Stimulated activated effector memory CD8-positive, alpha-beta T cell treated with anti-CD3 and anti-CD28 coated beads, Interleukin-12 subunit alpha, Interleukin-12 subunit beta, amount 100 ng/mL, for 72 hours (primary cell): Measurements from ENCODE around the gene ALDH2.
A peak's percentile ranks its signal among the peaks of the same experiment; 100 is the strongest.

Source experiments
- ATAC-seq: fragments of 150-1000 bp; cut with Tn5 transposase; 2 replicates; pipeline ENCODE4 v1.10.0; 2021
- DNase-seq, 2 donors: peaks; one replicate each; pipeline ENCODE4 v3.0.0; 2021 to 2022; ENCODE audit warnings: low spot score in 2 of 2
- H3K27ac Mint-ChIP-seq: one replicate; pipeline ENCODE4 v1.8.0; 2022; ENCODE audit warnings: mild to moderate bottlenecking, mixed read lengths
- H3K36me3 Mint-ChIP-seq: one replicate; pipeline ENCODE4 v1.8.0; 2022; ENCODE audit warnings: mild to moderate bottlenecking, mixed read lengths
- H3K4me1 Mint-ChIP-seq: one replicate; pipeline ENCODE4 v1.8.0; 2022; ENCODE audit warnings: mixed read lengths
- H3K4me3 Mint-ChIP-seq: one replicate; pipeline ENCODE4 v1.8.0; 2022; ENCODE audit warnings: mild to moderate bottlenecking, mixed read lengths
- H3K9me3 Mint-ChIP-seq: one replicate; pipeline ENCODE4 v1.8.0; 2022; ENCODE audit warnings: mixed read lengths

The ALDH2 gene

GRCh38 chr12:111769599-111769998, 2.9 kb downstream of the ALDH2 start:
- Mint-ChIP-seq H3K4me3 (no peak overlapping the region), H3K36me3 (no peaks in the 10 kb centered on the region), H3K9me3 (no peaks in the 10 kb centered on the region), H3K27ac (no peak overlapping the region), H3K4me1 (peaks cover 17% of the 10 kb centered on the region)
- DNase-seq (no peak), ATAC-seq (no peak)

DNA sequence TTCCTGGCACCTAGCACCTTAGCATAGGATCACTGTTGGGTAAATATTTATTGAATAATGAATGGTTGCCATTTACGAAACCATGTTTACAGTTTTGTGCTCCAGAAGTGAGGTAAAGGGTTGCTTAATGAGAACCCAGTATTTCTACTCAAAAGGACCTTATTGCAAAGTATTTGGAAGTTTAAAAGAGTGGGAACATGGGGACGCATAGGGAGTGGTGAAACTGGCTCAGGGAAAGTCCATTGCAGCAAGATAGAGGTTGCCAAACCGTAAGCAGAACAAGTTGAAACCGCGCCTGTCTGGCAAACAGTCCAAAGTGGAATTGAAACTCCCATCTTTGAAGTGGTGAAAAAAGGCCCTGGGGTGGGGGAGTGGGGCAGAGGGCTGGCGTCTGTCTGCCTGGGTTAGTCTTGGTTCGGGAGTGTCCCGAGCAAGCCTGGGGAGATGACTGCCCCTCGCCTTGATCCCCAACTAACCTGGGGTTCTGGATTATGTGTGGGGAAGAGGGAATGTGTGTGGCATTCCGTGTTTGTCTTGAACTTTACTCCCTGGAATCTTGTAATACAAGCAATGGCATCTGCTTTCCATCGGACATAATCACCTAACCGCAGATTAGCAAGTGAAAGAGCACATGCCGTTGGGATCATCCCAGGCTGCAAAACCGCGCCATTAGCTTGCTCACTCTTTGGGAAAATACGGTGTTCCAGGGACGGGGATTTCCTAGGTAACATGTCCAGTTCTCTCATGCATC, 7.2 kb downstream of the ALDH2 start:
- ATAC-seq = no peak
- Mint-ChIP-seq H3K27ac (peak overlapping the region; percentile 78), H3K9me3 (no peaks in the 10 kb centered on the region), H3K4me1 (no peaks in the 10 kb centered on the region), H3K4me3 (no peak overlapping the region), H3K36me3 (no peaks in the 10 kb centered on the region)
- DNase-seq = no peak

GRCh38 chr12:111775205-111776193, 8.8 kb downstream of the ALDH2 start:
- H3K9me3 Mint-ChIP-seq = no peaks in the 10 kb centered on the region
- H3K4me1 Mint-ChIP-seq = no peaks in the 10 kb centered on the region
- H3K36me3 Mint-ChIP-seq = no peaks in the 10 kb centered on the region
- DNase-seq = no peak
- H3K4me3 Mint-ChIP-seq = no peak overlapping the region
- peak overlapping the region; percentile 78 for H3K27ac Mint-ChIP-seq
- ATAC-seq = no peak

DNA sequence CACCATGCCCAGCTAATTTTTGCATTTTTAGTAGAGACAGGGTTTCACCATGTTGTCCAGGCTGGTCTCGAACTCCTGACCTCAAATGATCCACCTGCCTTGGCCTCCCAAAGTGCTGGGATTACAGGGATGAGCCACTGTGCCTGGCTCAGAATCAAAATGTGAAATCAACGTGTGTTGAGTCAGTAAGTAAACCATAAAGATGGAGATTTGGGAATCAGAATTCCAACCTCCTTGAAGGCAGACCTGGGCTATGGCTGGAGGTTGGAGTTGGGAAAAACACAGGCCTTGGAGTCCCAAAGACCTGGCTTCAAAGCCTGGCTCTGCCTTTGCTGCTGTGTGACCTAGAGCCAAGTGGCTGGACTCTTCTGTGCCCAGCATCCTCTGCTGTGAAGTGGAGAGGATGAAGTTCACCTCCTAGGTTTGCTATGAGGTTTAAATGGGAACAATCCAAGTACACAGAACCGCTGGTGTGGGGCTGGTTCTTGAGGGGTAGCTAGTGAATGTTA, 10.2 kb downstream of the ALDH2 start:
- DNase-seq (no peak), ATAC-seq (no peak)
- Mint-ChIP-seq H3K9me3 (no peaks in the 10 kb centered on the region), H3K36me3 (no peaks in the 10 kb centered on the region), H3K27ac (no peak overlapping the region), H3K4me3 (no peak overlapping the region), H3K4me1 (no peaks in the 10 kb centered on the region)

DNA sequence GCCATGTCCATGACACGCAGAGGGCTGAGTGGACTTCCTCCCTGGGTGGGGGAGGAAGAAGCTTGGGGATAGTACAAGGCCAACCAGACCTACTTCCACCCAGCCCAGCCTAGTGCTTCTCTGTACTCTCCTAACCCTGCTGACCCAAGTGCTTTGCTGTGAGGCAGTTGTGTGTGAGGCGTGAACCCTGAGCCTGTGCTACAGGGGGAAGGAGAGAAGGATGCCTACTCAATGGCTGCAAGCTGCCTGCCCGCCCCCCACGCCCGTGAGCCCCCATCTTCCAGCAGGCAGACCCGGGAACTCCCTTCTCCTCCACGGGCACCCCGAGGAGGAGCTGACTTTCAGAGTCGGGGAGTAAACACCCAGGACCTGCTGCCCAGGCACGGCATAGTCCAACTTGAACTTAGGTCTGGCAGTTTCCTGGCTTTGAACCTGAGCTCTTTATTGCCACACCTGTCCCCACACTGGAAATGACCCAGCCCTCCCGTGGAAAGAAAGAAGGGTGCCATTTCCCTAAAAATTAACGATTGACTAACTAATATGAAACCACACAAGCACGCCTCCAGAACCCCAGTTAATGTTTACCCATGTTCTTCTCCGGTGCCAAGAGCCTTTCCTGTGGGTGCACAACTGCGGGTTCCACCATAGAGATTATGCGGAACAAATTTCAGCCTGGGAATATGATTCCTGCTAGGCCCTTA, 10.8 kb downstream of the ALDH2 start:
- Mint-ChIP-seq H3K27ac (no peak overlapping the region), H3K4me3 (no peak overlapping the region), H3K4me1 (no peaks in the 10 kb centered on the region), H3K9me3 (no peaks in the 10 kb centered on the region), H3K36me3 (no peaks in the 10 kb centered on the region)
- DNase-seq (no peak), ATAC-seq (peak; percentile 35)

GRCh38 chr12:111780166-111780565, 13.4 kb downstream of the ALDH2 start:
- Mint-ChIP-seq H3K9me3 (no peaks in the 10 kb centered on the region), H3K36me3 (no peaks in the 10 kb centered on the region), H3K27ac (no peak overlapping the region), H3K4me1 (no peaks in the 10 kb centered on the region), H3K4me3 (no peak overlapping the region)
- ATAC-seq (no peak), DNase-seq (no peak)

DNA sequence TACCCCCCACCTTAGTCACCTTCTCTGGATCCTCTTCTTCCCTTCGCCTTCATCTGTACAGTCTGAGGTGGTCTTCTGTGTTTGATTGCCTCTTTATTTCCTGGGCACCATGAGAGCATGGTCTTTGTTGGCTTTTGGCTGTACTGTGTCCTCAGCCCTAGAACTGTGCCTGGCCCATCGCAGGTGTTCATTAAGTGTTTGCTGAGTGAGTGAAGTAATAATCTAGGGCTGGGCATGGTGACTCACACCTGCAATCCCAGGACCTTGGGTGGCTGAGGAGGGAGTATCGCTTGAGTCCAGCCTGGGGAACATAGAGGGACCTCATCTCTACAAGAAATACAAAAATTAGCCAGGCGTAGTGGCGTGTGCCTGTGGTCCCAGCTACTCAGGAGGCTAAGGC, 13.9 kb downstream of the ALDH2 start:
- ATAC-seq = no peak
- no peak for DNase-seq
- Mint-ChIP-seq H3K36me3 (no peaks in the 10 kb centered on the region), H3K4me1 (no peaks in the 10 kb centered on the region), H3K9me3 (no peaks in the 10 kb centered on the region), H3K4me3 (no peak overlapping the region), H3K27ac (no peak overlapping the region)

GRCh38 chr12:111781085-111781658, 14.4 kb downstream of the ALDH2 start:
- ATAC-seq = no peak
- no peaks in the 10 kb centered on the region for H3K9me3 Mint-ChIP-seq
- H3K27ac Mint-ChIP-seq = no peak overlapping the region
- no peak for DNase-seq
- H3K4me1 Mint-ChIP-seq = no peaks in the 10 kb centered on the region
- H3K4me3 Mint-ChIP-seq = no peak overlapping the region
- no peaks in the 10 kb centered on the region for H3K36me3 Mint-ChIP-seq

- Mint-ChIP-seq H3K27ac (no peak overlapping the region), H3K4me1 (no peaks in the 10 kb centered on the region), H3K36me3 (no peaks in the 10 kb centered on the region), H3K4me3 (no peak overlapping the region), H3K9me3 (no peaks in the 10 kb centered on the region)
- ATAC-seq (no peak), DNase-seq (no peak)
Measured at GRCh38 chr12:111783046-111783445, 16.3 kb downstream of the ALDH2 start.

DNA sequence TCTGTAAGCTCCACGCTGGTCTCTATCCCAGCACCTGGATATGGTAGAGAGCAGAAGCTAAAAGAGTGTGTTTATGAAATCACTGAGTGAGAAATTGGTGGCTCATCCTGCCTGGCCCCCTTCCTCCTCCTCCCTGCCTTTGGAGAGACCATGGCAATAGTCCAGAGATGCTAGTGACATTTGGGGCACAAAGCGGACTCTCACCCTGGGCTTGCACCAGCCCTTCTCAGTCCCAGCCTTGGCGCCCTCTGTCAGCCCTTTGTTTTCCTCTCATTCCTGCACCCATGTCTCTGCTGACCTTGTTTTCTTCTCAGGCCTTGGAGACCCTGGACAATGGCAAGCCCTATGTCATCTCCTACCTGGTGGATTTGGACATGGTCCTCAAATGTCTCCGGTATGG, 18.2 kb downstream of the ALDH2 start:
- no peaks in the 10 kb centered on the region for H3K4me1 Mint-ChIP-seq
- ATAC-seq (no peak), DNase-seq (no peak)
- H3K4me3 Mint-ChIP-seq = no peak overlapping the region
- H3K9me3 Mint-ChIP-seq = no peaks in the 10 kb centered on the region
- no peak overlapping the region for H3K27ac Mint-ChIP-seq
- no peaks in the 10 kb centered on the region for H3K36me3 Mint-ChIP-seq

DNA sequence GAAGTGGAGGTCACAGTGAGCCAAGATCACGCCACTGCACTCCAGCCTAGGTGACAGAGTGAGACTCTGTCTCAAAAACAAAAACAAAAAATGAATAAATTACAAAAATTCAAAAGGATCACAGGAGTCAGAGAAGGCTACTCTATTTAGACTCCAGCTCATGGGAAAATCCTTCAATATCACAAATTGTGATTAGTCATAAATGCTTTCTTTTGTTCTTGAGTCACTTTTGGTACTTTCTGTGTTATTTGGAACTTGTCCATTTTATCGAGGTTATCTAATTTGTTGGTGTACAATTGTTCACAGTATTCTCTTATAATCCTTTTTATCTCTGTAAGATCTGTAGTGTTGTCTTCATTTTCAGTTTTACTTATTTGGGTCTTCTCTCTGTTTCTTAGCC, 18.9 kb downstream of the ALDH2 start:
- no peaks in the 10 kb centered on the region for H3K9me3 Mint-ChIP-seq
- ATAC-seq = no peak
- H3K27ac Mint-ChIP-seq = no peak overlapping the region
- DNase-seq = no peak
- no peaks in the 10 kb centered on the region for H3K4me1 Mint-ChIP-seq
- no peaks in the 10 kb centered on the region for H3K36me3 Mint-ChIP-seq
- no peak overlapping the region for H3K4me3 Mint-ChIP-seq

DNA sequence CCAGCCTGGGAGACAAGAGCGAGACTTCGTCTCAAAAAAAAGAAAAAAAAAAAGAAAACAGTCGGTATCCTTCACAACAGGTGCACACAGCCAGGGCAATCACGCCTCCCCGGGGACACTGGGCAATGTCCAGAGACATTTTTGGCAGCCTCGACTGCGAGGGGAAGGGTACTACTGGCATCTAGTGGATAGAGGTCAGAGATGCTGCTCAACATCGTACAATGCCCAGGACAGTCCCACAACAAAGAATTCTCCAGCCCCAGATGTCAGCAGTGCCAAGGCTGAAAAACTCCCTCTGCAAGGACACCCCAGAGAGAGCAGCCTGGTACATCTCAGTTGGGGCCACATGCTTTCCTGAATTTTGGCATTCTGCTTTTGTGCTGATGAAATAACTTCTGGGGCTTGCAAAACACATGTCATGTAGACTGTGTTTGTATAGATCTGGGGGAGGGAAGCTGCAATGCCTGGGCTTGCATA, 21.5 kb downstream of the ALDH2 start:
- no peak overlapping the region for H3K27ac Mint-ChIP-seq
- H3K4me3 Mint-ChIP-seq = no peak overlapping the region
- ATAC-seq (no peak), DNase-seq (no peak)
- no peaks in the 10 kb centered on the region for H3K9me3 Mint-ChIP-seq
- no peaks in the 10 kb centered on the region for H3K36me3 Mint-ChIP-seq
- H3K4me1 Mint-ChIP-seq = no peaks in the 10 kb centered on the region

GRCh38 chr12:111789779-111790178, 23.0 kb downstream of the ALDH2 start:
- Mint-ChIP-seq H3K36me3 (no peaks in the 10 kb centered on the region), H3K9me3 (no peaks in the 10 kb centered on the region), H3K27ac (no peak overlapping the region), H3K4me1 (no peaks in the 10 kb centered on the region), H3K4me3 (no peak overlapping the region)
- ATAC-seq = no peak
- no peak for DNase-seq

- Mint-ChIP-seq H3K9me3 (no peaks in the 10 kb centered on the region), H3K36me3 (no peaks in the 10 kb centered on the region), H3K4me1 (no peaks in the 10 kb centered on the region), H3K27ac (no peak overlapping the region), H3K4me3 (no peak overlapping the region)
- ATAC-seq (no peak), DNase-seq (no peak)
Measured at GRCh38 chr12:111791507-111791906, 24.8 kb downstream of the ALDH2 start.
